ENCODE data around the gene ANGPTL2.

GRCh38 chr9:127116088-127116726, 6.2 kb downstream of the ANGPTL2 start:
- TF ChIP-seq EP300 (IDR thresholded peaks at IDR 0.05; ENCODE audit: borderline replicate concordance in 1 of 2, low read depth in 1 of 2, low read length in 1 of 2) (no peak), CTCF (IDR thresholded peaks at IDR 0.05) (no peak), USF1 (IDR thresholded peaks at IDR 0.05; ENCODE audit: borderline replicate concordance, low read depth) (no peak), GABPA (IDR thresholded peaks at IDR 0.05; ENCODE audit: low read depth) (no peak)

All from SK-N-SH (cell line).